Measurements from ENCODE around the gene EGFR. TPM values are rescaled to one million over a fixed set of nuclear protein-coding genes. Genes with fewer than 3 reads are reported as not detected.

The EGFR gene
- total and polyA plus RNA-seq, 2 donors (not counting 3 experiments of a cell fraction or from before 2014, with no cell fraction given): 1.5 to 4.1 TPM

DNA sequence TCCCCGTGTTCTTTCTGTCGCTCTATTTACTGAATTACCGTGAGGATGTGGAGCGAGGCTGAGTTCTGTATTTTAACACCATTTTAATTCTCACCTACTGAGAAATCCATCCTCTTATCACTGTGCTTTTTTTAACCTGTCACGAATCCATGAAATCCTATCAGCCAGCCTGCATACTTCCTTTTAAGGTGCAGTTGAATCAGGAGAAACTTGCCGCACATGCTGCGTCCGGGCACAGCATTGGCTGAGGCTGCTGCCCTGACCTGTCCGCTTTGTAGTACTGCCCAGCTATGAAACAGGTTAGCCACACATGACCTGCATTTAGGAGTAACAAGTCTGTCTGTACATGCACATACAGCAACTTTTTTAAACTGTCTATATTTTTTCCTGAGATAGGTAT lies 82.5 kb downstream of the EGFR start:
- no peaks in the 10 kb centered on the region for H4K20me1 ChIP-seq (replicated peaks; ENCODE audit: control insufficient read depth, extremely low read depth, insufficient read depth, low read length)
- no peak overlapping the region for H3K4me2 ChIP-seq (ENCODE audit: insufficient read depth, low read length)
- no peaks in the 10 kb centered on the region for H3K4me1 ChIP-seq (ENCODE audit: control insufficient read depth, extremely low read depth, insufficient read depth, low read length)
- dilution Hi-C loops (cut with MboI; ENCODE audit: extremely low pct_ligation_motif_present, low sequenced_read_pairs): no loop called here
- no peaks in the 10 kb centered on the region for H3K79me2 ChIP-seq (ENCODE audit: control insufficient read depth, insufficient read depth, low read length)
- POLR2A ChIA-PET: no interaction called here
- no peak overlapping the region for H2AFZ ChIP-seq (ENCODE audit: low read depth, low read length)
- H3K36me3 ChIP-seq (ENCODE audit: control insufficient read depth in 2 of 2, extremely low read depth in 1 of 2, insufficient read depth in 2 of 2, low read length in 2 of 2): no peaks in the 10 kb centered on the region
- H3K27me3 ChIP-seq (ENCODE audit: control insufficient read depth in 2 of 2, insufficient read depth in 2 of 2, low read length in 2 of 2): peaks cover 5 to 6% of the 10 kb centered on the region in 2 experiments
- DNase-seq (ENCODE audit: low read depth, low spot score): no peak
- no TSS peak for BruUV-seq (replicated peaks)
- no peak for FAIRE-seq
- no peak overlapping the region for H3K4me3 ChIP-seq (replicated peaks in 1 of 3; ENCODE audit: insufficient read depth in 1 of 3, low read depth in 1 of 3, low read length in 3 of 3)
- TF ChIP-seq JUN (IDR thresholded peaks at IDR 0.05; ENCODE audit: borderline replicate concordance, insufficient read depth, insufficient read length, low read depth) (no peak), POLR2A (IDR thresholded peaks at IDR 0.05; ENCODE audit: low read depth, low read length) (no peak), POLR2AphosphoS5 (IDR thresholded peaks at IDR 0.05; ENCODE audit: insufficient read depth, low read depth, low read length) (no peak), EZH2 (IDR thresholded peaks at IDR 0.05; ENCODE audit: borderline replicate concordance, low read depth, low read length, severe bottlenecking) (no peak), MYC (IDR thresholded peaks at IDR 0.05; ENCODE audit: low read depth, low read length) (no peak), GATA2 (IDR thresholded peaks at IDR 0.05; ENCODE audit: insufficient read depth, insufficient read length, low read depth, low read length) (no peak), FOS (IDR thresholded peaks at IDR 0.05; ENCODE audit: borderline replicate concordance, insufficient read depth, low read length) (no peak)
- TF ChIP-seq, protein P1, sequence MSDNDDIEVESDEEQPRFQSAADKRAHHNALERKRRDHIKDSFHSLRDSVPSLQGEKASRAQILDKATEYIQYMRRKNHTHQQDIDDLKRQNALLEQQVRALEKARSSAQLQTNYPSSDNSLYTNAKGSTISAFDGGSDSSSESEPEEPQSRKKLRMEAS (IDR thresholded peaks at IDR 0.05; ENCODE audit: insufficient read depth, insufficient read length): no peak
- TF ChIP-seq, protein P2, sequence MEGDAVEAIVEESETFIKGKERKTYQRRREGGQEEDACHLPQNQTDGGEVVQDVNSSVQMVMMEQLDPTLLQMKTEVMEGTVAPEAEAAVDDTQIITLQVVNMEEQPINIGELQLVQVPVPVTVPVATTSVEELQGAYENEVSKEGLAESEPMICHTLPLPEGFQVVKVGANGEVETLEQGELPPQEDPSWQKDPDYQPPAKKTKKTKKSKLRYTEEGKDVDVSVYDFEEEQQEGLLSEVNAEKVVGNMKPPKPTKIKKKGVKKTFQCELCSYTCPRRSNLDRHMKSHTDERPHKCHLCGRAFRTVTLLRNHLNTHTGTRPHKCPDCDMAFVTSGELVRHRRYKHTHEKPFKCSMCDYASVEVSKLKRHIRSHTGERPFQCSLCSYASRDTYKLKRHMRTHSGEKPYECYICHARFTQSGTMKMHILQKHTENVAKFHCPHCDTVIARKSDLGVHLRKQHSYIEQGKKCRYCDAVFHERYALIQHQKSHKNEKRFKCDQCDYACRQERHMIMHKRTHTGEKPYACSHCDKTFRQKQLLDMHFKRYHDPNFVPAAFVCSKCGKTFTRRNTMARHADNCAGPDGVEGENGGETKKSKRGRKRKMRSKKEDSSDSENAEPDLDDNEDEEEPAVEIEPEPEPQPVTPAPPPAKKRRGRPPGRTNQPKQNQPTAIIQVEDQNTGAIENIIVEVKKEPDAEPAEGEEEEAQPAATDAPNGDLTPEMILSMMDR (IDR thresholded peaks at IDR 0.05; ENCODE audit: extremely low read depth in 1 of 2, insufficient read depth in 1 of 2, low read depth in 1 of 2, low read length in 2 of 2): no peak
- intact Hi-C loops (cut with micrococcal nuclease): no loop called here
- CTCF ChIA-PET: no interaction called here
- H3K9me1 ChIP-seq (replicated peaks; ENCODE audit: control insufficient read depth, extremely low read depth, insufficient read depth, low read length): no peaks in the 10 kb centered on the region
- H3K9ac ChIP-seq (replicated peaks; ENCODE audit: extremely low read depth, insufficient read depth, low read length): no peak overlapping the region
- no peak overlapping the region for H3K27ac ChIP-seq (ENCODE audit: insufficient read depth, low read depth, low read length)
- no peaks in the 10 kb centered on the region for H3K9me3 ChIP-seq (replicated peaks; ENCODE audit: control insufficient read depth, insufficient read depth, low read length)

All from endothelial cell of umbilical vein (primary cell).